Thyroid gland (tissue), 4 donors: ENCODE results near the gene PSMD9. TPM values are rescaled to one million over a fixed set of nuclear protein-coding genes. Genes with fewer than 3 reads are reported as not detected.
"Not testable (repeated sequence)": the region's sequence is repeated elsewhere in the genome, so short reads cannot be mapped to it uniquely, and the experiment has no call there.

ENCODE experiments used
- DNase-seq, 2 donors: peaks; one replicate each; pipeline ENCODE4 v3.0.0-alpha.2; 2019
- H3K27ac ChIP-seq, 3 donors: fragments of 200-600 bp; sonication (generic); 1 replicate in 2 of 3; 2 replicates in 1 of 3; pipeline ENCODE4 v1.5.1; 2016 to 2019; ENCODE audit warnings: mild to moderate bottlenecking in 1 of 3, moderate library complexity in 1 of 3
- H3K27me3 ChIP-seq: fragments of 200-600 bp; sonication (generic); one replicate; pipeline ENCODE4 v1.5.1; 2019
- H3K36me3 ChIP-seq, 2 donors: fragments of 200-600 bp; sonication (generic); one replicate each; pipeline ENCODE4 v1.5.1; 2016 to 2019
- H3K4me1 ChIP-seq, 2 donors: fragments of 200-600 bp; sonication (generic); one replicate each; pipeline ENCODE4 v1.5.1; 2017 to 2019
- H3K4me3 ChIP-seq, 3 donors: fragments of 200-600 bp; sonication (generic); replicated peaks in 1 of 3; 1 replicate in 2 of 3; 2 replicates in 1 of 3; pipeline ENCODE4 v1.5.1; 2016; ENCODE audit warnings: mild to moderate bottlenecking in 1 of 3
- H3K9me3 ChIP-seq: fragments of 200-600 bp; sonication (generic); one replicate; pipeline ENCODE4 v1.5.1; 2017
- POLR2A ChIP-seq, 2 donors: fragments of 450-650 bp; IDR thresholded peaks; one replicate each; pipeline ENCODE4 v1.6.1; 2017; ENCODE audit warnings: antibody characterized with exemption in 2 of 2, mild to moderate bottlenecking in 2 of 2, moderate library complexity in 1 of 2
- WGBS, 2 donors: methylation state at CpG; one replicate each; pipeline ENCODE4 v1.1.5; 2017; 5-methylcytosine and 5-hydroxymethylcytosine counted together
- intact Hi-C: fragments of 100-400 bp; cut with DNase I; formaldehyde crosslinking; loops from one replicate; pipeline ENCODE4 v1.15.1; 2023
- total RNA-seq, 4 donors: library from RNA; depleted of rRNA; stranded (reverse); fragments of >200 nt; gene quantifications; one replicate each; pipeline ENCODE4 v1.2.3, GENCODE V29; 2016
- TF ChIP-seq, protein P1 (sequence below), 6 experiments: fragments of 200-600 bp in 3 of 6; fragments of 450-650 bp in 3 of 6; sonication (generic) in 3 of 6; IDR thresholded peaks; one replicate each; pipeline ENCODE4 v1.5.1; 2016 to 2019; ENCODE audit warnings: antibody characterized with exemption in 6 of 6, mild to moderate bottlenecking in 2 of 6, inconsistent platforms in 1 of 6, moderate library complexity in 1 of 6

Gene PSMD9
- total RNA-seq, 4 donors from 2014 or later = 67.9 to 149 (median 97.4) TPM

DNA sequence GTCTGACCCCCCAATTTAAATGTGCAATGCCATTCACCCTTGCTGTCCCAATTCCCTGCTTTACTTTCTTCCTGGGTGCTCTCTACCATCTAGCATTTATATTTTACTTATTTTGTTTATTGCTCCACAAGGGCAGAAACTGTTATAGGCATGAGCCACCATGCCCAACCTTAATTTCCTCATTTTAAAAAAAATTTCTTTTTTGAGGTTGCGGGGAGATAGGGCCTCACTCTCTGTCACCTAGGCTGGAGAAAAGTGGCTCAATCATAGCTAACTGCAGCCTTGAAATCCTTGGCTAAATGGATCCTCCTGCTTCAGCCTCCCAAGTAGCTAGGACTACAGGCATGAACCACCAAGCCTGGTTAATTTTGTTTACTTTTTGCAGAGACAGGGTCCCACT is 42.9 kb upstream of the PSMD9 start:
- H3K9me3 ChIP-seq = no peaks in the 10 kb centered on the region
- H3K27me3 ChIP-seq = no peaks in the 10 kb centered on the region
- 93 to 97% methylated on average over 1 of the region's 1 CpG for WGBS, 2 donors
- H3K4me1 ChIP-seq = no peaks in the 10 kb centered on the region
- DNase-seq = no peak
- H3K36me3 ChIP-seq = no peaks in the 10 kb centered on the region
- TF ChIP-seq, protein P1, sequence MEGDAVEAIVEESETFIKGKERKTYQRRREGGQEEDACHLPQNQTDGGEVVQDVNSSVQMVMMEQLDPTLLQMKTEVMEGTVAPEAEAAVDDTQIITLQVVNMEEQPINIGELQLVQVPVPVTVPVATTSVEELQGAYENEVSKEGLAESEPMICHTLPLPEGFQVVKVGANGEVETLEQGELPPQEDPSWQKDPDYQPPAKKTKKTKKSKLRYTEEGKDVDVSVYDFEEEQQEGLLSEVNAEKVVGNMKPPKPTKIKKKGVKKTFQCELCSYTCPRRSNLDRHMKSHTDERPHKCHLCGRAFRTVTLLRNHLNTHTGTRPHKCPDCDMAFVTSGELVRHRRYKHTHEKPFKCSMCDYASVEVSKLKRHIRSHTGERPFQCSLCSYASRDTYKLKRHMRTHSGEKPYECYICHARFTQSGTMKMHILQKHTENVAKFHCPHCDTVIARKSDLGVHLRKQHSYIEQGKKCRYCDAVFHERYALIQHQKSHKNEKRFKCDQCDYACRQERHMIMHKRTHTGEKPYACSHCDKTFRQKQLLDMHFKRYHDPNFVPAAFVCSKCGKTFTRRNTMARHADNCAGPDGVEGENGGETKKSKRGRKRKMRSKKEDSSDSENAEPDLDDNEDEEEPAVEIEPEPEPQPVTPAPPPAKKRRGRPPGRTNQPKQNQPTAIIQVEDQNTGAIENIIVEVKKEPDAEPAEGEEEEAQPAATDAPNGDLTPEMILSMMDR (IDR thresholded peaks at IDR 0.05) = no peak
- no peak for TF ChIP-seq POLR2A (IDR thresholded peaks at IDR 0.05)
- H3K4me3 ChIP-seq = no peak overlapping the region
- H3K27ac ChIP-seq = no peak overlapping the region
- intact Hi-C loops = no loop called here

DNA sequence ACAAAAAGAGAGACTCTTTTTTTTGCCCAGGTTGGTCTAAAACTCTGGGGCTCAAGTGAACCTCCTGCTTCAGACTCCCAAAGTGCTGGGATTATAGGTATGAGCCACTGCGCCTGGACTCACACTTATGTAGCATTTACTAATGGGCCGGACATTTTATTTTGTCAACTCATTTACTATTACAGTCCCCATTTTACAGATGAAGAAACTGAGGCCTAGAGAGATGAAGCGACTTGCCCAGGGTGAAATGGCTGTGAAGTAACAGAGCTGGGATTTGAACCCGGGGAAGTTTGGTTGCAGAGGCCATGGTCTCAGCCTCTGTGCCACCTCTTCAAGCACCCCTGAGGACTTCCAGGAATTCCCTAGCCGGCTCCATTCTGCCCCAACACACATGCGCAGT is 39.4 kb upstream of the PSMD9 start:
- DNase-seq = no peak
- H3K4me3 ChIP-seq = no peak overlapping the region
- H3K36me3 ChIP-seq = no peaks in the 10 kb centered on the region
- intact Hi-C loops = no loop called here
- no peak overlapping the region for H3K27ac ChIP-seq
- H3K4me1 ChIP-seq = no peaks in the 10 kb centered on the region
- TF ChIP-seq POLR2A (IDR thresholded peaks at IDR 0.05) = no peak
- TF ChIP-seq, protein P1 (IDR thresholded peaks at IDR 0.05) = no peak
- no peaks in the 10 kb centered on the region for H3K9me3 ChIP-seq
- 89 to 95% methylated on average over 6 of the region's 6 CpGs for WGBS, 2 donors
- H3K27me3 ChIP-seq = no peaks in the 10 kb centered on the region

DNA sequence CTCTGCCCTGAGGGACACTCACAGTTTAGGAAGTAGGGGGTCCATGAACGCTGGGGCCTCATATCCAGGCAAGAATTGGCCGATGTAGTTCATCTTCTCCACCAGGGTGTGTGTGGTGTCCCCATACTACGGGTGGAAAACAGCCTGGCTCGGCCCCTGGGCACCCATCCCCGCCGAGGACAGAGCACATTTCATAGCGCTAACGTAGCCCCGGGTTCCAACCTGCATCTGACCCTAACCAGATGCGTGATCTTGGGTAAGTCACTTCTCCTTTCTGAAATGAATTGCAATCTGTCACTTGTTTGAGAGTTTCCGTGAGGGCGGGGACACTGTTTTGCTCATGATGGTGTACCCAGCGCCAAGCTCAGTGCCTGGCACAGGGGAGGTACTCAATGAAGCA is 38.9 kb upstream of the PSMD9 start:
- no peak for DNase-seq
- no peaks in the 10 kb centered on the region for H3K4me1 ChIP-seq
- intact Hi-C loops = no loop called here
- H3K36me3 ChIP-seq = no peaks in the 10 kb centered on the region
- TF ChIP-seq POLR2A (IDR thresholded peaks at IDR 0.05) = no peak
- TF ChIP-seq, protein P1 (IDR thresholded peaks at IDR 0.05) = no peak
- no peaks in the 10 kb centered on the region for H3K9me3 ChIP-seq
- no peak overlapping the region for H3K27ac ChIP-seq
- H3K27me3 ChIP-seq = no peaks in the 10 kb centered on the region
- no peak overlapping the region for H3K4me3 ChIP-seq
- WGBS, 2 donors = 70 to 78% methylated on average over 10 to 12 of the region's 13 CpGs

DNA sequence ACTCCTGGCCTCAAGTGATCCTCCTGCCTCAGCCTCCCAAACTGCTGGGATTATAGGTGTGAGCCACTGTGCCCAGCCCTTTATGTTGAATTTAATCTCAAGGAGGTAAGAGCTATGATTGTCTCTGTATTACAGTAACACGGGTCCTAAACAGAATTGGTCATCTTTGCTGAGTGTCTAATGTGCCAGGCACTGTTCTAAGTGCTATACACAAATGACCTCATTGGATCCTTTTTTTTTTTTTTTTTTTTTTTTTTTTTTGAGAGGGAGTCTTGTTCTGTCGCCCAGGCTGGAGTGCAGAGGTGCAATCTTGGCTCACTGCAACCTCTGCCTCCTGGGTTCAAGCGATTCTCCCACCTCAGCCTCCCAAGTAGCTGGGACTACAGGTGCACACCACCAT is 36.2 kb upstream of the PSMD9 start:
- H3K4me1 ChIP-seq, intact Hi-C loops, H3K4me3 ChIP-seq, H3K27ac ChIP-seq, H3K36me3 ChIP-seq, H3K9me3 ChIP-seq, H3K27me3 ChIP-seq, DNase-seq: not testable (repeated sequence)
- WGBS, 2 donors = 54 to 81% methylated on average over 3 of the region's 3 CpGs

DNA sequence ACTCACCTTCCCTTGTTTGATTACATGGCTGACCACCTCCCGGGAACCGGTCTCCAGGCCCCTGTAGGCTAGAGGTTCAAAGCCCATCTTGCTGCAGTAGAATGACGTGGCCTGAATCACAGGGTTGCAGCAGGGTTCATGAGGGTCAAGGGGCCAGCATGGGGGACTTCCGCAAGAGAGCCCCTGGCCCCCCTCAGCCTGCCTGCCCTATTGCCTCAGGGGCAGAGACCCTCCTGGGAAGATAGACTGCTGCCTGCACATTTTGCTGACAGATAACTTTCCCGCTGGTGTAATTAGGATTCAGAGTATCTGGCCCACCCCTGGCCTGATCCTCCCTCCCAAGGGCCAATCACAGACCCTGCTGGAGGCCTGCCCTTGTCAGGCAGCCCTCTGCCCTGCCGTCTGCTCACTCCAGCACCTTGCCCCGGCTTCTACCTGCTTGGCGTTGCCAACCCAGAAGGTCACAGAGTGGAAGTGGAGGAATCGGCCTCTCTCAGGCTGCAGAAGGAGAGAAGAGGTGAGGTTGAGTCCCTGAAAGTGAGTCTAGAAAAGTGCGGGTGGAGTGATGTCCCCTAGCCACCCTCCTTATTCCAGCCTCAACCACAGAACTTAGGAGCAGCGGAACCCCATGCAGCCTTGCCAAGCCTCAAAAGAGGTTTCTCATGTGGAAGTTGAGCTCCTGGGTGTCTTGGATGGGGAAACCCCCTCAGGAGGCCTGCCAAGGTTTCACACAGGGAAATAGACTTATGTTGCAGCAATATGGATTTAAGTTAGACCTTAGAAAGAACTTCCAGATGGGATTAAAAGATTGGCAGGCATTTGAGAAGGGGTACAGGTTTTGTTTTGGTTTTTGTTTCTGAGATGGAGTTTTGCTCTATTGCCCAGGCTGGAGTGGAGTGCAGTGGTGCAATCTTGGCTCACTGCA is 31.0 kb upstream of the PSMD9 start:
- intact Hi-C loops = no loop called here

More for the DNA sequence above, 31.0 kb upstream of the PSMD9 start:
- peaks cover 0 to 16% of the 10 kb centered on the region in 2 donors for H3K4me1 ChIP-seq
- H3K27ac ChIP-seq = no peak overlapping the region
- H3K36me3 ChIP-seq = no peaks in the 10 kb centered on the region
- H3K27me3 ChIP-seq = no peaks in the 10 kb centered on the region
- no peaks in the 10 kb centered on the region for H3K9me3 ChIP-seq
- no peak for TF ChIP-seq POLR2A (IDR thresholded peaks at IDR 0.05)
- TF ChIP-seq, protein P1 (IDR thresholded peaks at IDR 0.05) = no peak
- 76 to 81% methylated on average over 8 to 11 of the region's 11 CpGs for WGBS, 2 donors
- no peak overlapping the region for H3K4me3 ChIP-seq
- no peak for DNase-seq
